CD4-positive, alpha-beta T cell treated with Interleukin-15 for 4 hours (primary cell): ENCODE results near the gene CYP46A1.
"Not testable (repeated sequence)": the region's sequence is repeated elsewhere in the genome, so short reads cannot be mapped to it uniquely, and the experiment has no call there.

Experiments
- DNase-seq: peaks from one replicate; pipeline ENCODE4 v3.0.0-alpha.2; 2020; ENCODE audit warnings: low spot score

CYP46A1 gene

DNA sequence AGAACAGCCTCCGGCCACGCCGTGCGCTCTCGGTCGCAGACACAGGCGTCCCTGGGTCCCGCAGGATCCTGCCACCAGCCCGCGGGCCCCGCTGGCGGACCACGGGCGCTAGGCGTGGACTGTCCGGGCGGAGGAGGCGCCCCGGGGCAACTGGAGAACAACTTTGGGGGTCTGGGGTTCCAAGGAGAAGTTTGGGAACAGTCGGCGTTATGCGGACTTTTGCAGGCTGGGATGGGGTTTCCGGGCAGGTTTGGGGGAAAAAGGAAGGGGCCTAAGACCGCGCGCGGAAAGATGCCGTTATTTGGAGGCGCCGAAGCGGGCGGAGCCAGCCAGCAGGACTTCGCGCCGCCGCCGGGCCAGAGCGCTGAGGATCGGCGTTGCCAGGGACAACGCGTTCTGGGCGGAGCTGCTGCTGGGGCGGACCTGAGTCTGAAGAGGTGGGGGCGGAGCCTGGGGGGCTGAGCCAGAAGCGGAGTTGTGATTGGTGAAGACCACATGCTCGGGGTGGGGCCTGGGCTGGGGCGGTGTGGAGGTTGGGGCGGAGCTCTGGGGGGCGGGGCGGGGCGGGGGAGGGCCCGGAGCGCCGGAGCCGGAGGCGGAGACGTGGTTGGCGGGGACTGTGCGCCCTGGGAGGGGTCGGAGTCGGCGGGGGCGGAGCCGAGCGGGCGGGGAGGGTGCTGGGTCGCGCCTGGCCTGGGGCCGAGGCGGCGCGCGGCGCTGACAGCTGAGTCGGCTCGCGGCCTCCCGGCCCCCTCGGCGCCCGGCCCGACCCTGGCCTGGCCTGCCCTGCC is at the start of gene CYP46A1:
TSS of gene CYP46A1 (plus strand) at position 680 of the 791 bp plus-strand sequence. CDS start 120 bp downstream, outside the sequence.
- DNase-seq, result peak; percentile 99

DNA sequence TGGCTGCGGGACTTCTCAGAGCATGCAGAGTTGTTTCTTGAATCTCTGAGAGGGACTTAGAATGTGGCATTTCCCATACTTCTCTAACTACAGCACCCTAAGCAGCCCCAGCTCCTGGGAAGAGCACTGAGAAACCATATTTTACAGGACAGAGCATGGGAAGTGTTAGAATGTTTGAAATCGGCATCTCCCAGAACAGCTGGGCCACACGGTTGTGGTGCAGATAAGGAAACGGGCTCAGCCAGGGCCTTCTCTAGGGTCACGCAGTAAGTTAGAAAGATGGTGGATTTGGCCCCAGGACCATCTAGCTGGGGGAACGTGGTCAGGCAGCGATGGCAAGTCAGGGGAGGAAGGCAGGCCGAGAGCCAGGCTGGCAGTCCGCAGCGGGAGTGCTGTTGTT is 49.7 kb upstream of the CYP46A1 start:
- DNase-seq, result no peak

DNA sequence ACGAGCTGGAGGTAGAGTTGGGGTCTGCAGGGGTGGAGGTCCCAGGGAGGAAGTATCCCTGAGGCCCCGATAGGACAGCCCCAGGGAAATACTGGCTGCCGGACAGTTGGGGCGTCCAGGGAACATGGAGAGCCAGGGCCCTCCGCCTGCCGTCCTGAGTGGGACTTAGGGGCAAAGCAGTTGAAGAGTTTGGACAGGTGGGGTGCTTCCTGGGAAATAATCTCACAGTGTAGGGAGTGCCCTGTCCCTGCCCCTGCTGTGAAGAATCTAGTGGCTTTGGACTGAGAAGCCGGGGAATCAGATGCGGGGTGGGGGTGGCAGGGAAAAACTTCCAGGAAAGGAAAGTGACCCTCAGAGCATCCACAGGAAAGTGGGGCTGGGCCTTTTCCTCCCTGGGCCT is 49.0 kb upstream of the CYP46A1 start:
- no peak for DNase-seq

DNA sequence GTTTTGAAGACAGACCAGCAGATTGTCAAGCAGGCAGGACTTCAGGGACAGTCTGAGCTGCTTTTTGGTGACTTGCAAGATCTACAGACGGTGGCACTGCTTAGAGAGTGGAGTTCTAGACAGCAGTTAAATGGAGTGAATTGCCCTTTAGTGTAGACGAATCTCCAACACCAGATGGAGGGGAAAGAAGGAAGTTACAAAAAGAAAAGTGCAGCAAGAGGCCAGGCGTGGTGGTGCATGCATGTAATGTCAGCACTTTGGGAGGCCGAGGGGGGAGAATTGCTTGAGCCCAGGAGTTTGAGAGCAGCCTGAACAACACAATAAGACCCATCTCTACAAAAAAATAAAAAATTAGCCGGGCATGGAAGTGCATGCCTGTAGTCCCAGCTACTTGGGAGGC is 47.6 kb upstream of the CYP46A1 start:
- DNase-seq, result no peak

DNA sequence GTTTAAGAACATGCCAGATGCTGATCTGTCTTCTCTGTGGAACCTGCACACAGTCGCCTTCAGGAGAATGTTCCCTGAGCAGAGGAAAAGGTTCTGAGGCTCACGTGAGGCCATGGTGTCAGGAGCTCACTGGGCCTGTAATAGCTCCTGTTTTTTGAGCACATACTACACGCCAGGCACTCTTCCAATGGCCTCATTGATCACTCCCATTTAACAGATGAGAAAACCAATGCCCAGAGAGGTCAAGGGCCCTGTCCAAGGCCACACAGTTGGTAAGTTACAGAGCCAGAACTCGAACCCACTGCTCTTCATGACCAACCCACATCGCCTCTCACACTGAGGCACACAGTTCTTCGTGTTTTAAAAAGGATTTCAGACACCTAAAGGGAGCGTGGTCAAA is 46.5 kb upstream of the CYP46A1 start:
- no peak for DNase-seq

DNA sequence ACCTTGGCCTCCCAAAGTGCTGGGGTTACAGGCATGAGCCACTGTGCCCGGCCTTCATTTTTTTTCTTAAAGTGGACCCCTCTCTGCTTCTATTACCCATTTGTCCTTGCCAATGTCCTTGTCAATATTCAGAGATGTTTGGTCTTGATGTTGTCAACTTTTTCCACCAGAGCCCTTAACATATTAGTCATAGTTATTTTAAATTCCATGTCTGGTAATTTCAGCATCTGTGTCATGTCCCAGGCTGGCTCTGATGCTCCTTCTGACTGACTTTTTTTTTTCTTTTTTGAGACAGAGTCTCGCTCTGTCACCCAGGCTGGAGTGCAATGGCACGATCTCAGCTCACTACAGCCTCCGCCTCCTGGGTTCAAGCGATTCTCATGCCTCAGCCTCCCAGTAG is 41.3 kb upstream of the CYP46A1 start:
- not testable (repeated sequence) for DNase-seq

DNA sequence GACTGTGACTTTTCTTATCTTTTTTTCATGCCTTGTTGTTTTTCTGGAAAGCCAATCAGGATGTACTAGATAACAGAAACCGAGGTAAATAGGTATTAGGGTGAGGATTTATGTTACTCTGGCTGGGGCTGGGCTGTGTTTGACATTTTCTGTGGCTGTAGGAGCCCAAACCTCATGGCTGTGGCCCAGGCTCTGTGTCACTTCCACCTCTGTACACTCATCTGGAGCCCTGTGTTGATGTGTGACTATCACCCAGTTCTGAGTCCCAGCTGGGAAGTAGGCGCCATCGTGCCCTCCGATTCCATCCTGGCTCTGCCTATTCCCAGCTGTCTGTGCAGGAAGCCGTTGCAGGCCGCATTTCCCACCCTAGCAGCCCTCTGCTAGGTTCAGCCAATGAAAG is 40.8 kb upstream of the CYP46A1 start:
- no peak for DNase-seq

DNA sequence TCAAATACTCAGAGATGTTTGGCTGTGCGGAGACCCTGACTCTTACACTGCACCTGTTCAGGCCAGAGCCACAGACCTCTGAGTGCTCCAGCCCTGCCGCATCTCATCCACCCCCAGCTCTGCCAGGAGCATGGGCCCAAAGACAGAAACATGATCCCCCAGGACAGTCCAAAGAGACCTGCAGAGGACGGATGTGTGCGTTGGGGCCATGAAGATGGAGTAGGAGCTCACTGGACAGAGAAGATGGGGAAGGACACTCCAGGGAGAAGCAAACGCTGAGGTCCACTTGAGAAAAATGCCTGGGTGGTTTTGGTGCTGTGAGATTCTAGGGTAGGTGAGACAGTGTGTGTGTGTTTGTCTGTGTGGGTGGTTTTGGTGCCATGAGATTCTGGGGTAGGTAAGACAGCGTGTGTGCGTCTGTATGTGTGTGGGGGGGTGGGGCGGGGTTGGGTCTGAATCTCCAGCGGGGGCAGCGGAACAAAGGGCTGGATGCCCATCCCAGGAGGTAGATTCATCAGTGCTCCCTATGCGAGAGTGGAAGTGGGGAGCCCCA is 40.0 kb upstream of the CYP46A1 start:
- DNase-seq, result no peak

DNA sequence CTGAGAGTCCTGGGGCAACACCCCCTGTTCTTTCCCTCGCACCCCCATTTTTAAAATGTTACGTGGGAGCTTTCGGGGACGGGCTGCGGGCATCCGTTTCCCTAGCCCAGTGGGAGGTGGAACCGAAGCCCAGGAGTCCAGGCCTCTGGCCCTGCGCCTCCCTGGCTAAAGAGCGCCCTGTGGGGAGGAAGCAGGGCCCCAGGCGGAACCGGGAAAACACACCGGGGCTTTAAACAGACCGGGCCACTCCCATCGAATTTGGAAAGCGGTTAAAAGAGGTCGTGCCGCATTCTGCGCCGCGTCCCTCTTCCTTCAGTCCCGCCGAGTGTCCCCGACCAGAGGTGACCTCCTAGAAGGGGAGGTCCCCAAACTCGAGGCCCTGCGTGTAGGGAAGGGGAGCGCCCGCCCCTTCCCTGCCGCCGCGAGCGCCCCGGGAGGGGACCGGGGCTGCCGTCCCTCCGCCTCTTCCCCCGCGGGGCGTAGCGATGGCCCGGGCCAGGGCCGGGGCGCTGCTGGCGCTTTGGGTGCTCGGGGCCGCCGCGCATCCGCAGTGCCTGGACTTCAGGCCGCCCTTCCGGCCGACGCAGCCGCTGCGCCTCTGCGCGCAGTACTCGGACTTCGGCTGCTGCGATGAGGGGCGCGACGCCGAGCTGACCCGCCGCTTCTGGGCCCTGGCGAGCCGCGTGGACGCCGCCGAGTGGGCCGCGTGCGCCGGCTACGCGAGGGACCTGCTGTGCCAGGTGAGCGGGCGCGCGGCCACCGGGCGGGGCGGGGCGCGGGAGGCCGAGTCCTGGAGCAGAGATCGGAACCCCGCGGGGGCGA is 39.2 kb upstream of the CYP46A1 start, which contains the start of gene HHIPL1:
TSS of gene HHIPL1 (plus strand) at position 407 of the 822 bp plus-strand sequence. CDS start at position 486, 79 bp downstream.
- DNase-seq, result no peak

DNA sequence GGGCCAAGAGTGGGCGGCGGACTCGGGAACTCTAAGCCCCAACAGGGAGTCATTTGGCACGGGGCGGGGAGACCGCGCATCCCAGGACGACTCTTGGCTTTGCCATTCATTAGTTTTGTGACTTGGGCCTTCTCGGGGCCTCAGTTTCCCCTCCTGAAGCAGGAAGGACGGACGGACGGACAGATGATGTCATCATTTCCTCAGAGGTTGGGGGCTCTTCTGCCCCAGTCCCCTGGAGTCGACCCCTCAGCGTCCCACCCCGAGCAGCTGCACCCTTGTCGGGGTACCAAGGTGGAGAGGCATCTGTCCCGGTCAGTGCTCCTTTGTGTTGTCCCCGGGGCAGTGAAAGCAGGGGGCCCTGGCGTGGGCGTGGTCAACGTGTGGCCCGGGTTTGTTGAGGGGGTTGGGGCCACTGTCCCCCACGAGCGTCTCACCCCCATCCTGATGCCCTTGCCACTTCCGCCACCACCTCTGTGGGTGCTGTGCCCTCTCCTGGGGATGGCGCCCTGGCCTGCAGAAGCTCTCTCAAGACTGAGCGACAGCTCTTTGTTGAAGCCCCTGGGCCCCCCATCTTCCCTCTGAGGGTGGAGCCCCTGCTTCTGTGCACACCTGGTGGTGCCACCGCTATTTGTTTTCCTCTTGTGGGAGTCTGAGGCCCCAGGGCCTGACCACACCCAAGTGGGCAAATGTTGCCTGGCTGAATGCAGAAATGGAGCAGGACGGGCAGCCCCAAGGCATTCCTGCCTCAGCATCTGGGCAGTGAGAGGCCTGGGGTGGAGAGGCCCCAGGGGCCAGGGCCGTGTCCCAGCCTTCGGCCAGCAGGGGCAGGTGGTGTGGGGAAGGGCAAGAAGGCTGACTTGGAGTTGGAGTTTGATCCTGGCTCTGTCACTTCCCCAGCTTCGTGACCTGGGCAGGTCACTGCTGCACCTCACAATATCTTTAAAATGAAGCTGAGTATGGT is 38.3 kb upstream of the CYP46A1 start:
- no peak for DNase-seq

DNA sequence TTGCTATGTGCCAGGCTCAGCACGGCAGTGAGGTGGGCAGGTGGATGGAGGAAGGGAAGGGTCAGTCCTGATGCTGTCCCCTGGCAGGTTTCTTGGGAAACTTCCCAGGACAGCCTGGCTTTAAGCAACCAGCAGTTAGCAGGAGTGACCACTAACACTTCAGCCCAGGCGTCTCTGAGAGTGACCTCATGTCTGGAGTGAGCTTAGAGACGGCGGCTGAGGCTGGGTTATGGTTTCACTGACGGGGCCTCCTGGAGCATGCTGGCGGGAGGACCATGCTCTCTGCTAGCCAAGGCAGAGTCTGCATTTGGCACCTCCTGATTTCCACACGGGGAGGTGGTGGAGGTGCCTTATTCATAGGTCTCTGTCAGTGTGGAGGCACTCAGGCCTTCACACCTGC is 36.7 kb upstream of the CYP46A1 start:
- no peak for DNase-seq

DNA sequence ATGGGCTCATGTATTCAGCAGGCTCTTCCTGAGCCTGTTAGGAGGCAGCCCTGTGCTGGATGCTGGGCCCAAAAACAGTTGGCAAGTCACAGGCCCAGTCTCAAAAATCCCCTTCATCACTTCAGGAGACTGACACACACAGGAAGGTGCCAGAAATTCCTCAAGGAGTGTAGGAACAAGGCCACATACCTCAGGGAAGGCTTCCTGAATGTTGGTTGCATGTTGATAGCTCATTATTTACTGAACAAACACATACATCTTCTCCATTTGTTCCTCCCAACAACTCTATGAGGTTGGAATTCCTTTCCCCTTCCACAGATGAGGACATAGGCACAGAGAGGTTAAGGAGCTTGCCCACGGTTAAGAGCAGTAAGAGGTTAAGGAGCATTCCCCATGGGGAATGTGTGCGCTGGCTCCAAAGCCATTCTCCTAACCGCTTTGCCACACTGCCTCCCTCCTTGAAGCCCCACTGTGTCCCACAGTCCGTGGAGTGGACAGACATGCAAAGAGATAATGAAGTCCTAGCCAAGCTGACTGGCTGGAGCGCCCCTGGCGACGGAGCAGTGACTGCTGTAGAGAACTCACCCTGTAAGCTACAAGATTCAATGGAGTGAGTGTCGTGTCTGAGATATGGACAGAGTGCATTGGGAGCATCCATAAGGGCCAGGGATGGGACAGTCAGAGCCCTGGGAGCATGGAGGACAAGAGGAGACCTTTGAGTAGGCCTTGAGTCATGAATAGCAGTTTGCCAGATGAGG is 35.9 kb upstream of the CYP46A1 start:
- no peak for DNase-seq

DNA sequence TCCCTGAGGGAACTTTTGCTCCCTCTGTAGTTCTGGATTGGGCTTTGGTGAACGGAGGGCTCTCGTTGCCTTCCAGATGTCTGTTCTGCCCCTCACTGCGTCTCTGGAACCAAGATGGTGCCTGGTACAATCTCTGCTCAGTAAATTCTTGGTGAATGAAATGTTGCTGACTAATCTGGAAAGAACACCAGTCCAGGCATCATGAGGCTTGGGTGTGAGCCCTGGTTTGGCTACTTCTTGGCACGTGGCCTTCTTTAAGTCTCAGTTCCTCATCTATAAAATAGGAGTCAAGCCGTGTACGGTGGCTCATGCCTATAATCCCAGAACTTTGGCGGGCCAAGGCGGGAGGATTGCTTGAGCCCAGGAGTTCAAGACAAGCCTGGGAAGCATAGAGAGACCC is 34.9 kb upstream of the CYP46A1 start:
- DNase-seq, result no peak

DNA sequence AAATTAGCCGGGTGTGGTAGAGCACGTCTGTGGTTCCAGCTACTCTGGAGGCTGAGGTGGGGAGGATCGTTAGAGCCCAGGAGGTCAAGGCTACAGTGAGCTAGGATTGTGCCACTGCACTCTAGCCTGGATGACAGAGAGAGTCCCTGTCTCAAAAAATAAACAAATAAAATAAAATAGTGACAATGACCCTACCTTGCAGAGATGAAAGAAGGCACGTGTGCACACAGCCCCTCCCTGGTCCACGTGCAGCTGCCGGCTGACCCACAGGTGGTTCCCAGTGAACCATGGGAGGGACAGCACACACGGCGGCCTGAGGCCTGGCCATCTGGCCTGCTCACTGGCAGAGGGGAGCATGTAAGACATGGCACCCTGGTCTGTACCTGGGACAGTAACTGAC is 34.5 kb upstream of the CYP46A1 start:
- no peak for DNase-seq

DNA sequence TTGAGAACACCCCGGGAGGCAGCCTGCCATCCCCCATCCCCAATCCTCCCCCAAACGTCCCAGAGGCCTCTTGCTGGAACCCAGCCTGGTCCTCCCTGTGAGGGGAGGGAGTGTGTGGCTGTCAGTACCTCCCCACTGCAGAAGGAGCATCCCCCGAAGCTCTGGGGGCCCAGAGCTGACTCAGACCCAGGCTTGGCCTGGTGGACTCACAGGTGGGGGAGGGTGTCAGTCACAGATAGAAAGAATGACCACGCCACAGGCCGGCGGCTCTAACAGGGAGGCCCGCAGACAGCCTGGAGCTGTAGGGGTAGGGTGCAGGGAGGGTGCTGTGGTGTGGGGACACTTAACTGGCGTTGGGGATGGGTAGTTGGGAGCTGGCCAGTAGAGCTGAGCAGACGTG is 33.9 kb upstream of the CYP46A1 start:
- DNase-seq, result no peak

DNA sequence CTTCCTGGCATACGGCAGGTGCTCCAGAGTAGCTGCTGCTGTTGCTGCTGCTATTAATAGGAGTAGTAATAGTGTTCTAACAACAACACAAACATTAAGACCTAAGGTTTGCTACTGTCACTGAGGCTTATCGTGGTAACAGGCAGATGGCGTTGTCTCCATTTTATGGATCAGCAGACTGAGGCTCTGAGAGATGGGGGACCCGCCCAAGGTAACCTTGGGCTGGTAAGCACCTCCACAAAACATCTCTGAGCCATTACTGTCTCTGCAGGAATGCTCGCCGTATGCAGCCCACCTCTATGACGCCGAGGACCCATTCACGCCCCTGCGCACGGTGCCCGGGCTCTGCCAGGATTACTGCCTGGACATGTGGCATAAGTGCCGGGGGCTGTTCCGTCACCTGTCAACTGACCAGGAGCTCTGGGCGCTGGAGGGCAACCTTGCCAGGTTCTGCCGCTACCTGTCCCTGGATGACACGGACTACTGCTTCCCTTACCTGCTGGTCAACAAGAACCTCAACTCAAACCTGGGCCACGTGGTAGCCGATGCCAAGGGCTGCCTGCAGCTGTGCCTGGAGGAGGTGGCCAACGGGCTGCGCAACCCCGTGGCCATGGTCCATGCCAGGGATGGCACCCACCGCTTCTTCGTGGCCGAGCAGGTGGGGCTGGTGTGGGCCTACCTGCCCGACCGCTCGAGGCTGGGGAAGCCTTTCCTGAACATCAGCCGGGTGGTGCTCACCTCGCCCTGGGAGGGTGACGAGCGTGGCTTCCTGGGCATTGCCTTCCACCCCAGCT is 31.9 kb upstream of the CYP46A1 start:
- no peak for DNase-seq

DNA sequence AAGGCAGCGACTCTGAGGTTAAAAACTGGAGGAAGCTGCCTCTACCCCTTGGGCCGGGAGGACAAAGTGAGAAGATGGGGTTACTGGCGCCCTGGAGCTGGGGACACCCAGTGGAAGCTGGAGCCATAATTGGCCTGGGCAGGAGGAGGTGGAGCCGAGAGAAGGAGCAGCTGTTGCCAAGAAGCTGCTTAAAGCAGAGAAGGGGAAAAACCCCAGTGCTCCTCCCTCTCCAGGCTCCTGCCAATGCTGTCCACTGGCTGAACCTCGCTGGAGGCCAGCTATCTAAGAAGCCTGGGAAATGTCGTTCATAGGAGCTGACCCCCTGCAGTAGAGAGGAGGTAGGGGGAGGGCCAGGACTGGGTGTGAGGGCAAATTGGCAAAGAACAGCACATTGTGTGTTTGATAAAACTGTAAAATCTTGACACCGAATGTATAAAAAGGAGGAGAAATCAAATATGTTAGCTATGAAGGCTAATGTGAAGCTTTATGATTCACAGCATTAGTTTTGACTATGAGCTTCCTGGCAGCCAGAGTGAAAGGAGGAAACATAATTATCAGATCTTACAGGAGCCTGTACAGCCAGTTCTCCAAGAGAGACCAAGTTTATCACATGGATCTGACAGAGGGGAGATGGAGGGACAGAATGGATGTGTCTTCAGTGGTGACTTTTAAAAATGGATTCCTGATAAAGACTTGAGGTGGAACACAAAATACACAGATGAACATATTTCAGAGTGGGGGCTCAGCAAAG is 29.7 kb upstream of the CYP46A1 start:
- no peak for DNase-seq

DNA sequence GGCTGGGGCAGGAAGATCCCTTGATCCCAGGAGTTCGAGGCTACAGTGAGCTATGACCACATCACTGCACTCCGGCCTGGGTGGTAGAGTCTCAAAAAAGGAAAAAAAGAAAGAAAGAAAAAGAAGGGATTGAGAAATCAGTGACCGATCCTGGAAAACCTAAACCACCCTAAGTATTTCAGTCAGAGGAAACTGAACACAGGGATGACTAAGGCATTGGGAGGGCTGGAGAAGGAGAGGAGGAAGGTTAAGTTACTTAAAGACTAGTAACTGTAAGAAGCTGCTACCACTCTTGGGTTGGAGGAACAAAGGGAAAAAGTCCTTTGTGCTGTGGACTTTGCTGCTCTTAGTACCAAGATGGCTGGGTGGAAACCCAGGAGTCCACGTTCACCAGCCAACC is 28.6 kb upstream of the CYP46A1 start:
- DNase-seq, result no peak

DNA sequence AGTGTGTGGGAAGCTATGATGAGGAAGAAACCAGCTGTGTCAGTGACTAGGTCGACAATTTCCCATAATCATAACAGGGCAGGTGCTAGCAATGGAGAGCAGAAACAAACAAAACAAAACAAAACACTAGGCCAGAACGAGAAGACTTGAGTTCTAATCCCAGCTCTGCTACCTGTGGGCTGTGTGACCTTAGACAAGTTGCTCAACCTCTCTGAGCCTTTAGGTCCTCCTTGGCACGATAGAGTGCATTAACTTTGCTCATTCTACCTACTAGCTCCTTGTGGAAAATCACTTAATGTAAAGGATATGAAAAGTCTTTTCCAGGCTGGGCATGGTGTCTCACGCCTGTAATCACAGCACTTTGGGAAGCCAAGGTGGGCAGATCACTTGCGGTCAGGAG is 27.9 kb upstream of the CYP46A1 start:
- no peak for DNase-seq
